ENCODE results near the gene C9orf78. TPM values are rescaled to one million over a fixed set of nuclear protein-coding genes. Genes with fewer than 3 reads are reported as not detected.

Gene C9orf78, protein sequence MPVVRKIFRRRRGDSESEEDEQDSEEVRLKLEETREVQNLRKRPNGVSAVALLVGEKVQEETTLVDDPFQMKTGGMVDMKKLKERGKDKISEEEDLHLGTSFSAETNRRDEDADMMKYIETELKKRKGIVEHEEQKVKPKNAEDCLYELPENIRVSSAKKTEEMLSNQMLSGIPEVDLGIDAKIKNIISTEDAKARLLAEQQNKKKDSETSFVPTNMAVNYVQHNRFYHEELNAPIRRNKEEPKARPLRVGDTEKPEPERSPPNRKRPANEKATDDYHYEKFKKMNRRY
- total RNA-seq (2021): 37.5 and 43.6 TPM in 2 replicates
- long read RNA-seq, transcript C9orf78-201 (9 exons, 1,795 nt): major isoform, 421 of 462 reads
- long read RNA-seq, partial matches to known transcripts: 12 of 462 reads
- long read RNA-seq, other reads (novel, unspliced or antisense): 29 of 462 reads

DNA sequence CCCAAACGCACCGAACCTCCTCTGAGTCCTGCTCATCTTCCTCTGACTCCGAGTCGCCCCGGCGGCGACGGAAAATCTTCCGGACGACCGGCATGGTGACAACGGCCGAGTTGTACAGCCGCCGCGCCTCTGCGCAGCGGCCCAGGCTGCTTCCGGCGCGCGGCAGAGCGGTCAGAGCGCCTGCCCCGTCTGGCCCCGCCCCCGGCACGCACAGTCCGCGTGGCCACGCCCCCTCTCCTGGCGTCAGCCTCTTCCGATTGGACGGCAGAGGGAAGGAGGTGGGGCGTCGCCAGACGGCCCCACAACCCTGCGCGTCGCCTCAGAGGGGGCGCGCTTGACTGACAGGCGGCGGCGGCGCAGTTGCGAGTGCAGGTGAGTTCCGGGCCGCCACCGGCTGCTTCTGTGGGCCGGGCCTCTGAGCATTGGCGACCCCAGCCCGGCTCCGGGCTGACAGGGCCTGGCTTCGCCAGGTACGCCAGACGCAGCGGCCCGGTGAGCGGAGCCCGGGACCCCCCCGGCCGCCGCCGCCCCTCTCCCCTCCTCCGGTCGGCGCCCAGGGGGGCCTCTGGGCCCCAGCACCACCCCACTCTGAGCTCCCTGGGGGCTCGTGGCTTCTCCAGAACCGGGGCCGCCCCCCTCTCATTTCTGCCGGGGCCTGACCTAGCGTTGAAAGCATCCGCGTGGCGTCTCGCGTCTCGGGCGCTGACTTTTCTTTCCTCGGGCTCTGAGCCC is at the start of gene C9orf78, which contains the start of gene USP20:
Gene C9orf78 (minus strand): TSS at position 148 of the 732 bp plus-strand sequence. CDS start 54 bp downstream, at position 94.
Gene USP20 (plus strand): TSS at position 331 of the 732 bp plus-strand sequence. CDS start 17,098 bp downstream, outside the sequence.
- H3K23ac ChIP-seq (ENCODE audit: insufficient read length, low read depth, low read length): no peak within 1 kb of the TSS
- H3K27me3 Mint-ChIP-seq (ENCODE audit: low read depth): no peaks in the 10 kb centered on the region; the same call in 1 of the 2 replicates
- H3K9ac ChIP-seq (ENCODE audit: extremely low read depth, insufficient read length, low read length): peak within 1 kb of the TSS; percentile 78
- H3T11ph ChIP-seq (ENCODE audit: low read length): no peak within 1 kb of the TSS
- peak within 1 kb of the TSS; percentile 63 for H3K18ac ChIP-seq (ENCODE audit: insufficient read length, low read depth, low read length)
- H3K36me3 Mint-ChIP-seq (ENCODE audit: insufficient read depth in 1 of 3, low read depth in 3 of 3): peaks cover 11 to 26% (median 23%) of the 10 kb centered on the region in 3 experiments
- no peak within 1 kb of the TSS for H2AK5ac ChIP-seq (ENCODE audit: insufficient read length, low read length)
- no CpG with 5 or more reads among the region's 81 CpGs for WGBS (ENCODE audit: extremely low coverage, insufficient read length, low lambda C conversion rate)
- H4K91ac ChIP-seq (ENCODE audit: insufficient read length, low read depth, low read length): no peak within 1 kb of the TSS
- no peaks in the 10 kb centered on the region; the same call in 1 of the 2 replicates for H3K79me2 ChIP-seq (ENCODE audit: insufficient read depth, low read length)
- peak; percentile 96 for DNase-seq
- no peaks in the 10 kb centered on the region for H3K79me1 ChIP-seq (ENCODE audit: insufficient read depth, low read depth, low read length, poor library complexity, severe bottlenecking)
- no peaks in the 10 kb centered on the region; a peak in 1 of 5 replicates for H3K9me3 Mint-ChIP-seq
- no peak within 1 kb of the TSS for H2BK12ac ChIP-seq (ENCODE audit: insufficient read length, low read depth, low read length)
- peak within 1 kb of the TSS; percentile 87 to 98 (median 96) for H3K27ac Mint-ChIP-seq
- no peak within 1 kb of the TSS for H2BK5ac ChIP-seq (ENCODE audit: insufficient read length, low read length)
- H3K4me3 Mint-ChIP-seq: peak within 1 kb of the TSS; percentile 99 to 100
- peaks cover 6% of the 10 kb centered on the region; the same call in 1 of the 2 replicates for H3K4me1 ChIP-seq (ENCODE audit: insufficient read depth, low read length)
- H3K14ac ChIP-seq (ENCODE audit: insufficient read depth, low read length): no peak within 1 kb of the TSS; the same call in 1 of the 2 replicates
- no peak within 1 kb of the TSS for H4K8ac ChIP-seq (replicated peaks; ENCODE audit: insufficient read length, low read depth, low read length)
- H3K4me2 ChIP-seq (ENCODE audit: insufficient read depth, insufficient read length, low read length): peak within 1 kb of the TSS; percentile 99
- H3K4ac ChIP-seq (ENCODE audit: low read depth, low read length): no peak within 1 kb of the TSS
- TF ChIP-seq, protein P1, sequence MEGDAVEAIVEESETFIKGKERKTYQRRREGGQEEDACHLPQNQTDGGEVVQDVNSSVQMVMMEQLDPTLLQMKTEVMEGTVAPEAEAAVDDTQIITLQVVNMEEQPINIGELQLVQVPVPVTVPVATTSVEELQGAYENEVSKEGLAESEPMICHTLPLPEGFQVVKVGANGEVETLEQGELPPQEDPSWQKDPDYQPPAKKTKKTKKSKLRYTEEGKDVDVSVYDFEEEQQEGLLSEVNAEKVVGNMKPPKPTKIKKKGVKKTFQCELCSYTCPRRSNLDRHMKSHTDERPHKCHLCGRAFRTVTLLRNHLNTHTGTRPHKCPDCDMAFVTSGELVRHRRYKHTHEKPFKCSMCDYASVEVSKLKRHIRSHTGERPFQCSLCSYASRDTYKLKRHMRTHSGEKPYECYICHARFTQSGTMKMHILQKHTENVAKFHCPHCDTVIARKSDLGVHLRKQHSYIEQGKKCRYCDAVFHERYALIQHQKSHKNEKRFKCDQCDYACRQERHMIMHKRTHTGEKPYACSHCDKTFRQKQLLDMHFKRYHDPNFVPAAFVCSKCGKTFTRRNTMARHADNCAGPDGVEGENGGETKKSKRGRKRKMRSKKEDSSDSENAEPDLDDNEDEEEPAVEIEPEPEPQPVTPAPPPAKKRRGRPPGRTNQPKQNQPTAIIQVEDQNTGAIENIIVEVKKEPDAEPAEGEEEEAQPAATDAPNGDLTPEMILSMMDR (conservative IDR thresholded peaks at IDR 0.05): no peak
- peaks cover 41 to 43% of the 10 kb centered on the region in 2 experiments for H3K4me1 Mint-ChIP-seq
- no peak within 1 kb of the TSS for H3K27ac ChIP-seq (ENCODE audit: insufficient read length, low read depth, low read length)
- H4K5ac ChIP-seq (ENCODE audit: insufficient read length, low read depth, low read length): no peak within 1 kb of the TSS
- no peak within 1 kb of the TSS for H3K56ac ChIP-seq (ENCODE audit: insufficient read length, low read depth, low read length)
- H2AFZ ChIP-seq (ENCODE audit: low read length): no peak within 1 kb of the TSS
- no peaks in the 10 kb centered on the region for H3K27me3 ChIP-seq (ENCODE audit: insufficient read depth, low read length)
- no peak within 1 kb of the TSS for H2BK15ac ChIP-seq (ENCODE audit: low read depth, low read length)
- no peaks in the 10 kb centered on the region for H4K20me1 ChIP-seq (ENCODE audit: control insufficient read depth, insufficient read depth, insufficient read length)
- H2BK120ac ChIP-seq (ENCODE audit: low read depth, low read length, poor library complexity, severe bottlenecking): no peak within 1 kb of the TSS
- H2BK20ac ChIP-seq (ENCODE audit: low read depth, low read length, poor library complexity, severe bottlenecking): no peak within 1 kb of the TSS
- peaks cover 10% of the 10 kb centered on the region for H3K23me2 ChIP-seq (ENCODE audit: insufficient read length, low read depth, low read length, poor library complexity, severe bottlenecking)
- H3K9me3 ChIP-seq (ENCODE audit: control insufficient read depth, low read depth, low read length): no peaks in the 10 kb centered on the region
